Choroid plexus epithelial cell (primary cell): ENCODE measurements around the gene SCYGR4.

Experiments
- DNase-seq: peaks from one replicate; pipeline ENCODE4 v3.0.0-alpha.2; 2010; ENCODE audit warnings: low read depth
- H3K4me3 ChIP-seq: 2 replicates; pipeline ENCODE4 v1.5.1; 2011; ENCODE audit warnings: low read depth, mild to moderate bottlenecking, control low read depth, low read length, moderate library complexity
- TF ChIP-seq, protein P1 (sequence below): conservative IDR thresholded peaks from 2 replicates; pipeline ENCODE4 v1.5.1; 2011; ENCODE audit warnings: low read depth, mild to moderate bottlenecking, control low read depth, inconsistent platforms, low read length, moderate library complexity

Gene SCYGR4

GRCh38 chr2:227625420-227625819, 8.1 kb downstream of the SCYGR4 start:
- no peak for DNase-seq
- TF ChIP-seq, protein P1, sequence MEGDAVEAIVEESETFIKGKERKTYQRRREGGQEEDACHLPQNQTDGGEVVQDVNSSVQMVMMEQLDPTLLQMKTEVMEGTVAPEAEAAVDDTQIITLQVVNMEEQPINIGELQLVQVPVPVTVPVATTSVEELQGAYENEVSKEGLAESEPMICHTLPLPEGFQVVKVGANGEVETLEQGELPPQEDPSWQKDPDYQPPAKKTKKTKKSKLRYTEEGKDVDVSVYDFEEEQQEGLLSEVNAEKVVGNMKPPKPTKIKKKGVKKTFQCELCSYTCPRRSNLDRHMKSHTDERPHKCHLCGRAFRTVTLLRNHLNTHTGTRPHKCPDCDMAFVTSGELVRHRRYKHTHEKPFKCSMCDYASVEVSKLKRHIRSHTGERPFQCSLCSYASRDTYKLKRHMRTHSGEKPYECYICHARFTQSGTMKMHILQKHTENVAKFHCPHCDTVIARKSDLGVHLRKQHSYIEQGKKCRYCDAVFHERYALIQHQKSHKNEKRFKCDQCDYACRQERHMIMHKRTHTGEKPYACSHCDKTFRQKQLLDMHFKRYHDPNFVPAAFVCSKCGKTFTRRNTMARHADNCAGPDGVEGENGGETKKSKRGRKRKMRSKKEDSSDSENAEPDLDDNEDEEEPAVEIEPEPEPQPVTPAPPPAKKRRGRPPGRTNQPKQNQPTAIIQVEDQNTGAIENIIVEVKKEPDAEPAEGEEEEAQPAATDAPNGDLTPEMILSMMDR: no peak
- no peak overlapping the region for H3K4me3 ChIP-seq

- DNase-seq: no peak
- H3K4me3 ChIP-seq: no peak overlapping the region
- TF ChIP-seq, protein P1: no peak
These were observed 9.4 kb downstream of the SCYGR4 start for GRCh38 chr2:227626580-227627151.

GRCh38 chr2:227627769-227628168, 10.5 kb downstream of the SCYGR4 start:
- TF ChIP-seq, protein P1: no peak
- no peak for DNase-seq
- H3K4me3 ChIP-seq: no peak overlapping the region

DNA sequence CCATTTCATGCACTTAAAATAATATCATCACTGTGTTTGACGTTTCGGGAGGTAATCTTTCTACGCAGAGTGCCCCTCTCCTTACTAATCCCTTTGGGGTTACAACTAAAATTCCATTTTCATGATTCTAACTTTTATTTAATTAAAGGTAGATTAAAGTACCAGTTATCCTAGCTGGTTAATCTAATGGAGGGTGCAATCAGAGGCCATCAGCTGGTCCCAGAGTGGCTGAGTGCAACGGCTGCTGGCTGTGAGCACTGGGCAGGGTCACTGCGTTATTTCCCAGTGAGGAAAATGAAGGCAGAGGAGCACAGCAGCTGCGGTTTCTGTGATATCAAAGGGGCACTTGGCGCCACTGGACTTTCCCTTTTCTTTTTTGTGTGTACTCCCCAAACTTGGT, 12.1 kb downstream of the SCYGR4 start:
- no peak overlapping the region for H3K4me3 ChIP-seq
- TF ChIP-seq, protein P1: no peak
- no peak for DNase-seq

DNA sequence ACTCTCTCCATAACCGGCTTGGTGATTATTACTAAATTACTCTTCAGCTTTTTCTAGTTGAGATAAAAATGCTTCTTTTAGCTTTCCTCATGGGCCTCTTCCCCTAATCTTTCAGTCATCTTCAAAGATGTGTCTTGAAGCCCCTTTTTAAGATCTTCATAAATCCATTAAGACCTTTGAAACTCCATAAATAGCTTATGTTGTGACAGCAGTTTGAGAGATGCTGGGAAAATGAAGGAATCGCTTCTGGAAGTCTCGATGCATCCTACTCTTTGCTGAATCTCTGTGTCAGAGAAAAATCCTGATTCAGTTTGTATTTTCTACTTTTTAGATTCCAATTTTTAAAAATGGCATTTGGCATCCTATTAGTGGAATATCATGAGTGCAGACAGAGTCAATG, 13.0 kb downstream of the SCYGR4 start:
- TF ChIP-seq, protein P1: no peak
- DNase-seq: no peak
- H3K4me3 ChIP-seq: no peak overlapping the region

DNA sequence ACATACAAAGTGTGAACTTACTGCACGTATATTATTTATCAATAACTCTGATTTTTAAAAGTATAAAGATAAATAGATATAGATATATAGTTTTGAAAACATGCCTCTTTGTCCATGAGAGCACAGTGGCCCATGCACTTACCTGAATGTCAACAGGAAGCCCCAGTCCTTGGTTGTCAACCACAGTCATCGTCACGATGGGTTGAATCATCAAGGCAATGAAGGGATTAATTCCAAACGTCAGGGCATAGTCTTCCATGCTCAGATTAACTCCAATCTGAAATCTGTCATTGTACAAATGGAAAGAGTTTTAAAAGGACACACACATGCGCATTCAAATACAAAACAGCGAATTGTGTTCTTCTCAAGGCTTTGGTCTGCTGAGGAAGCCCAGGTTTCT, 15.5 kb downstream of the SCYGR4 start:
- DNase-seq: no peak
- TF ChIP-seq, protein P1: no peak
- no peak overlapping the region for H3K4me3 ChIP-seq

GRCh38 chr2:227634201-227634600, 16.9 kb downstream of the SCYGR4 start:
- H3K4me3 ChIP-seq: no peak overlapping the region
- DNase-seq: no peak
- TF ChIP-seq, protein P1: no peak
